ENCODE data around the gene PTPRCAP.

GRCh38 chr11:67405196-67405567, 32.3 kb downstream of the PTPRCAP start:
- TF ChIP-seq EZH2phosphoT487 (IDR thresholded peaks at IDR 0.05; ENCODE audit: borderline replicate concordance, low read length) (no peak), CTCF (conservative IDR thresholded peaks at IDR 0.05; ENCODE audit: low read depth, low read length) (no peak), EZH2 (IDR thresholded peaks at IDR 0.05; ENCODE audit: low read length, unreplicated experiment) (no peak)
